Hepatocyte (in vitro differentiated cells): Measurements from ENCODE around the gene GYPC. TPM values are rescaled to one million over a fixed set of nuclear protein-coding genes. Genes with fewer than 3 reads are reported as not detected.

Source experiments
- DNase-seq: peaks from one replicate; pipeline ENCODE4 v3.0.0-alpha.2; 2016; ENCODE audit warnings: low spot score
- H2AFZ ChIP-seq: fragments of 200-600 bp; sonication (generic); 2 replicates; pipeline ENCODE4 v1.6.0; 2016; ENCODE audit warnings: antibody characterized with exemption, mild to moderate bottlenecking
- H3K27ac ChIP-seq: fragments of 200-600 bp; sonication (generic); 2 replicates; pipeline ENCODE4 v1.5.1; 2016; ENCODE audit warnings: mild to moderate bottlenecking
- H3K27me3 ChIP-seq: fragments of 200-600 bp; sonication (generic); 2 replicates; pipeline ENCODE4 v1.6.1; 2016
- H3K36me3 ChIP-seq: fragments of 200-600 bp; sonication (generic); replicated peaks from 2 replicates; pipeline ENCODE4 v1.5.1; 2016; ENCODE audit warnings: low read depth; ENCODE audit not compliant: insufficient read depth
- H3K4me1 ChIP-seq: fragments of 200-600 bp; sonication (generic); 2 replicates; pipeline ENCODE4 v1.5.1; 2016; ENCODE audit warnings: mild to moderate bottlenecking, moderate library complexity; ENCODE audit not compliant: insufficient read depth
- H3K4me2 ChIP-seq: fragments of 200-600 bp; sonication (generic); 2 replicates; pipeline ENCODE4 v1.6.0; 2016
- H3K4me3 ChIP-seq: fragments of 200-600 bp; sonication (generic); 2 replicates; pipeline ENCODE4 v1.5.1; 2016; ENCODE audit warnings: mild to moderate bottlenecking
- H3K79me2 ChIP-seq: fragments of 200-600 bp; sonication (generic); 2 replicates; pipeline ENCODE4 v1.6.0; 2017; ENCODE audit warnings: mild to moderate bottlenecking
- H3K9me2 ChIP-seq: fragments of 200-600 bp; sonication (generic); replicated peaks from 2 replicates; pipeline ENCODE4 v1.6.0; 2017; ENCODE audit warnings: mild to moderate bottlenecking; ENCODE audit not compliant: insufficient read depth
- H3K9me3 ChIP-seq: fragments of 200-600 bp; sonication (generic); 2 replicates; pipeline ENCODE4 v1.5.1; 2016; ENCODE audit warnings: low read depth, mild to moderate bottlenecking
- H4K20me1 ChIP-seq: fragments of 200-600 bp; sonication (generic); 2 replicates; pipeline ENCODE4 v1.6.0; 2016; ENCODE audit warnings: mild to moderate bottlenecking; ENCODE audit not compliant: insufficient read depth, poor library complexity, severe bottlenecking
- CTCF ChIP-seq: fragments of 200-600 bp; sonication (generic); IDR thresholded peaks from 2 replicates; pipeline ENCODE4 v1.5.1; 2016; ENCODE audit warnings: antibody characterized with exemption, mild to moderate bottlenecking; ENCODE audit not compliant: poor library complexity
- EZH2 ChIP-seq: fragments of 200-600 bp; sonication (generic); IDR thresholded peaks from 2 replicates; pipeline ENCODE4 v1.6.1; 2016; ENCODE audit warnings: antibody characterized with exemption, mild to moderate bottlenecking, borderline replicate concordance
- EZH2phosphoT487 ChIP-seq: fragments of 200-600 bp; sonication (generic); IDR thresholded peaks from one replicate; pipeline ENCODE4 v1.6.1; 2018; ENCODE audit warnings: antibody characterized with exemption, mild to moderate bottlenecking, low read depth, moderate library complexity; ENCODE audit not compliant: unreplicated experiment, severe bottlenecking
- WGBS: methylation state at CpG from one replicate; pipeline ENCODE4 v1.1.6; 2016; ENCODE audit warnings: low lambda C conversion rate; ENCODE audit errors: missing lambda C conversion rate; 5-methylcytosine and 5-hydroxymethylcytosine counted together
- polyA plus RNA-seq: library from polyadenylated mRNA; unstranded; fragments of >200 nt; fragmentation: Nextera tagmentation; extraction: Ambion mirVana; gene quantifications from 2 replicates; pipeline ENCODE4 v1.2.1, GENCODE V29; 2016
- small RNA-seq: library from RNA; depleted of rRNA; stranded (forward); fragments of <200 nt; gene quantifications from one replicate; pipeline ENCODE3, GENCODE V24; 2014
- total RNA-seq: library from RNA; depleted of rRNA; stranded (reverse); fragments of >200 nt; gene quantifications from 2 replicates; pipeline ENCODE4 v1.2.3, GENCODE V29; 2014

Gene GYPC
- total and polyA plus RNA-seq, 2 experiments from 2014 or later, result 35.0 to 87.7 TPM

- H3K79me2 ChIP-seq, result no peaks in the 10 kb centered on the region
- no peak overlapping the region for H3K27ac ChIP-seq
- H3K9me2 ChIP-seq, result no peaks in the 10 kb centered on the region
- H3K36me3 ChIP-seq, result no peaks in the 10 kb centered on the region
- no peaks in the 10 kb centered on the region for H4K20me1 ChIP-seq
- H3K4me2 ChIP-seq, result no peak overlapping the region
- 69% methylated on average over 8 of the region's 8 CpGs for WGBS
- H3K4me3 ChIP-seq, result no peak overlapping the region
- no peaks in the 10 kb centered on the region for H3K9me3 ChIP-seq
- peaks cover 5% of the 10 kb centered on the region for H3K4me1 ChIP-seq
- peak; percentile 65 for DNase-seq
- TF ChIP-seq EZH2 (no peak), CTCF (no peak)
- H2AFZ ChIP-seq, result no peak overlapping the region
- H3K27me3 ChIP-seq, result no peaks in the 10 kb centered on the region
Measured at GRCh38 chr2:126736133-126736874, 80.3 kb downstream of the GYPC start.

GRCh38 chr2:126739141-126739540 lies 83.2 kb downstream of the GYPC start:
- no peak overlapping the region for H3K4me2 ChIP-seq
- no peak for DNase-seq
- H3K4me1 ChIP-seq, result peaks cover 5% of the 10 kb centered on the region
- no peak overlapping the region for H2AFZ ChIP-seq
- no peaks in the 10 kb centered on the region for H3K27me3 ChIP-seq
- H3K27ac ChIP-seq, result no peak overlapping the region
- no peaks in the 10 kb centered on the region for H3K79me2 ChIP-seq
- WGBS, result 78% methylated on average over 1 of the region's 1 CpG
- no peaks in the 10 kb centered on the region for H3K36me3 ChIP-seq
- no peaks in the 10 kb centered on the region for H3K9me3 ChIP-seq
- no peaks in the 10 kb centered on the region for H3K9me2 ChIP-seq
- TF ChIP-seq EZH2phosphoT487 (no peak), EZH2 (no peak), CTCF (no peak)
- no peak overlapping the region for H3K4me3 ChIP-seq
- H4K20me1 ChIP-seq, result no peaks in the 10 kb centered on the region

- Histone ChIP-seq H3K4me3 (no peak overlapping the region), H3K9me3 (no peaks in the 10 kb centered on the region), H3K27ac (no peak overlapping the region), H4K20me1 (no peaks in the 10 kb centered on the region), H3K4me1 (no peaks in the 10 kb centered on the region), H3K27me3 (no peaks in the 10 kb centered on the region), H3K4me2 (no peak overlapping the region), H3K79me2 (no peaks in the 10 kb centered on the region), H2AFZ (no peak overlapping the region), H3K9me2 (no peaks in the 10 kb centered on the region), H3K36me3 (no peaks in the 10 kb centered on the region)
- 76% methylated on average over 3 of the region's 3 CpGs for WGBS
- DNase-seq, result no peak
- TF ChIP-seq EZH2phosphoT487 (no peak), CTCF (no peak), EZH2 (no peak)
Measured at GRCh38 chr2:126744640-126745039, 88.7 kb downstream of the GYPC start.

Small RNA genes lying within 50 kb of the gene (small RNA-seq; reads per million reads assigned to genes)
- not detected for gene RNU6-675P

Other genes starting within 250 kb of the GYPC start
- not detected in 2 replicates for gene TEX51, start 242.7 kb downstream of the GYPC start, total RNA-seq
- not detected in 2 replicates for gene TEX51, start 242.7 kb downstream of the GYPC start, polyA plus RNA-seq